GM15510 (cell line): ENCODE results near the gene THUMPD2.

Experiments used
- POLR2A ChIP-seq: IDR thresholded peaks from 3 replicates; pipeline ENCODE4 v1.6.1; 2011; ENCODE audit warnings: borderline replicate concordance; ENCODE audit not compliant: insufficient read length; ENCODE audit errors: extremely low read depth

Gene THUMPD2

GRCh38 chr2:39732482-39732881 lies 46.6 kb downstream of the THUMPD2 start:
- TF ChIP-seq POLR2A, result no peak

GRCh38 chr2:39731546-39731945 lies 47.5 kb downstream of the THUMPD2 start:
- no peak for TF ChIP-seq POLR2A

GRCh38 chr2:39730685-39731302 lies 48.3 kb downstream of the THUMPD2 start:
- TF ChIP-seq POLR2A, result no peak

DNA sequence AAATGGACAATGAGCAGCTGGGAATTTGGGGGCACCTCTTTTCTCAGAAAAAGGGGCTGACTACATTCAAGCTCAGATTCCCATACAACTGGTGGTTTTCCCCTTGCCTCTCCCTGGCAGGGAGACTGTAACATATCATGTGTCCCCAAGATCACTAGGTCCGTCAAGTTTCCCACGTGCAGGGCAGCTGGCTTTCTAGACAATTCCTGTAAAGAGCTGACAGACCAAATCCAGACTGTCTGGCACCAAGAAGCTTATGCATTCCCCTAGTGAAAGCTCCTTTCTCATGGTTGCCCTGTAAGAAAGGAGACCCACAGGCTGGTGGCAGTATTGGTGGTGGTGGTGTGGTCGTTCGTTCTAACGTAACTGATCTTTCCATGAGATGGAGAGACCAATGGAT lies 48.8 kb downstream of the THUMPD2 start:
- TF ChIP-seq POLR2A, result no peak

GRCh38 chr2:39728941-39729351 lies 50.1 kb downstream of the THUMPD2 start:
- no peak for TF ChIP-seq POLR2A

DNA sequence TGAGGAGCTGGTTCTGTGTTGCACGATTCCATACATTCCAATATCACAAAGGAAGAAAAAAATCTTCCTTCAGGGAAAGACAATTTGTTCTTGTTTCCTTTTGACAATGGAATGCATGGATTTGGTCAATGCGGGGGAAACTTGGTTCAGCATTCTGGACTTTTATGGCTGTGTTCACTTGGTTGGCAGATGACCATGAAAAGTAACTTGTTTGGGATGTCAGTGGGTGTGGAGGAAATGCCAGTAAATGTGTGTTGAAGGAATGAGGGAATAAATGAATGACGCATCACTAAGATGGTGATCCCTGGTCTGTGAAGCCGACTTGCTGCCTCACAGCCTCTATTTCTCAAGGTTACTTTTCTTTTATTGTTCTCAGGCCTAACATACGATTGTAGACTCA lies 53.7 kb downstream of the THUMPD2 start:
- TF ChIP-seq POLR2A, result no peak

- no peak for TF ChIP-seq POLR2A
Measured at GRCh38 chr2:39724828-39725144, 54.3 kb downstream of the THUMPD2 start.

DNA sequence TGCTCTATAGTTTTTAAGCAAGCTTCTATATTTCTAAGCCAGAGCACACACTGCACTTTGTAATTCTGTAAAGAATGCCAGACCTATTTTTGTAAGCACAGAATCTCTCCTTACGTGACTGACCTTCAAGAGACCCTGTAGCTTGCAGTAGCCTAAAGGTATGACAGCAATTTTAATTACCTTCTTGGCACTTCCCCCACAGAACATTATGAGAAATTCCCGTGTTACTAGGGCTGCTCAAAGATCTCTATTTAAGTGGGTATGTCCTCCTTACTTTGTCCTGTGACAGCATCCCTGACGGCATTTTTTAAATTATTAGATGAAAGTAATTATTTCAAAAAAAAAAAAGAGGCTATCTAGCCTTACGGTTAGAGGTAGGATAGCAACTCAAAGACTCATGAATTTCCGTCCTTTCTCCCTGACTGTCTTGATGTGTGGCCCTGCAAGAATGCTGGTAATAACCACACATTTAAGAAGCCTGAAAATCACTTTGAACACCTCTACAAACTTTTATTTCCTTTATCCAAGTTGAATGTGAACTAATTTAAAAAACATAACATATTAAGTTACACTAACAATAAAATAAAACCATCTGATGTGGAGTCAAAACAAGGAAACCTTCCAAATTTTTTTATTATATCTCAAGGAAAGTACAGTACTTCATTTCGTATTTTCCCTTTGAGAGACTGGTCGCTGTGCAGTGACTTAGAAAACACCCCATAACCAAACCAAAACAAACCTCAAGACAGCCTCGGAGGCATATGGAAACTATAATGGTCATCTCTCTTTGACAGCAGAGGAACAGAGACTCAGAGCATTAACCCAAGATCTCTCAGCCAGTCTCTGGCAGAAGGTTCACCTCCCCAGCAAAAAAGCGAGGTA lies 54.9 kb downstream of the THUMPD2 start:
- TF ChIP-seq POLR2A, result no peak

DNA sequence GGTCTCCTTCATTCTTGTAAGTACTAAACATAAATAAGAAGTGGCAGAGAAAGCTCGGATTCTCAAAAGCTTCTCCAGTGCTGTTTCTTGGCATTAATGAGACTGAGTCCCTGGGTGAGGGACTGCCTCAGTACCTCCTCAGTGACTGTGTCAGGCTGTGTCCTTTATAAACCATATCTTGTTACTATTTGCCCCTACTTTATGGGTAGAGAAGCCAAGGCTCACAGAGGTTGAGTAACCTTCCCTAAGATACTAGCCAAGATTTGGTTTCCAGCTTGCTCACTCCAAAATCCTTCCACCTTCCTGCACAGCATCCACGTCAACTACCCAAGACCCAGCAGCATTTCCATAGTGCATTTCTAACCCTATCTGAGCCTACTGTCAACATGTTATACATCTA lies 55.6 kb downstream of the THUMPD2 start:
- TF ChIP-seq POLR2A, result no peak

DNA sequence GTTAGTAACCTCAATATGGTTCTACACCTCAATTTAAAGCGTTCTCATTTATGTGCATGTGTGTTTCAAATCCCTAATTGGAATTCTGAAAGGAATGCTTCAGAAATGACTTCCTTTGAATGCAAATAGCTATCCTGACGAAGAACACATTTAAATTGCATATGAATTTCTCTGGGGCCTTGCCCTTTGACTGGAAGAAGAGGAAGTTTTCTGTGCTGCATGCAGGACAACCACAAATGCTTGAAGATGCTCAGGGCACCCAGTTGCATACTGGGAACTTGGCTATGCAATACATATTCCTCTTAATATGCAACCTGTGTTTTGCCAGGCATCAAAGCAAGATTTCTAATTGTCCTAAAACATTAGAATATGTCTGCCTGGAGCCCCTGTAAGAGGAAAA lies 58.1 kb downstream of the THUMPD2 start:
- TF ChIP-seq POLR2A, result no peak

GRCh38 chr2:39719317-39719716 lies 59.7 kb downstream of the THUMPD2 start:
- no peak for TF ChIP-seq POLR2A

- TF ChIP-seq POLR2A, result no peak
Measured at GRCh38 chr2:39718483-39718882, 60.6 kb downstream of the THUMPD2 start.

- no peak for TF ChIP-seq POLR2A
Measured at GRCh38 chr2:39717067-39717466, 62.0 kb downstream of the THUMPD2 start.

DNA sequence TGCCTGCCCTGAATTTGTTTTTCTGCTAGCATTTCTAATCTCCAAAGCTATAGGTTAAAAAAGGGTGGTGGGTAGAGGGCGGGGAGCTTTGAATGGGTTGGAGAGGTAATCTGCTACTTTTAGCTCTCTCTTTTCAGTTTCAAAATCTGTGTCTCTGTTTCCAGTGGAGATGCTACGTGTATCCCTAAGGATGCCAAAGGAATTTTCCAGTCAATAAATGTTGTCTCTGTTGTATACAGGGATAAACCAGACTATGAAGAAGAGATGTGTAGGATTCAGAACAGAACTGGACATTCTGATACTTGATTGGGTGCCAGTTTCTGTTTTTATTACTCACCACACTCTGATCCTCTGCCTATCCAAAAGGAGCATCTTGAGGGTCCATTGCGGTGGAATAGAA lies 63.2 kb downstream of the THUMPD2 start:
- no peak for TF ChIP-seq POLR2A

DNA sequence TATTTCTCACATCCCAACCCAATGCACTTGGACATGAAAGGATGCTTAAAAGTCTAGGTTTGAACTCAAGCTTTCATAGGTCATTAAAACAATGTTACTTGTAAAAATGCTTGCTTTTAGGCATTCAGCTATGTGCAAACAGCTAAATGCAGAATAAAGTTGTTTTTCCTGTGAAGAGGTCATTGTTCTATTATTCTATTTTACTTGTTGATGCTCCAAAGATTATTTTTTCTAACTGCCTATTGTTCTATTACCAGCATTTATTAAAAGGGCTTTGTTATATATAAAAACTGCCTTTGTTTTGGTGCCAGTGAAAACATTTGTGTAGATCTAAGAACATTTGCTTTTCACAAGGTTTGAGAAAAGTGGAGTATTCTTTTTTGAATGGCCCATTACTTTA lies 64.0 kb downstream of the THUMPD2 start:
- TF ChIP-seq POLR2A, result no peak

- TF ChIP-seq POLR2A, result no peak
Measured at GRCh38 chr2:39712953-39713352, 66.1 kb downstream of the THUMPD2 start.
